ENCODE results near the gene CIC.
A peak's percentile ranks its signal among the peaks of the same experiment; 100 is the strongest.

The CIC gene

DNA sequence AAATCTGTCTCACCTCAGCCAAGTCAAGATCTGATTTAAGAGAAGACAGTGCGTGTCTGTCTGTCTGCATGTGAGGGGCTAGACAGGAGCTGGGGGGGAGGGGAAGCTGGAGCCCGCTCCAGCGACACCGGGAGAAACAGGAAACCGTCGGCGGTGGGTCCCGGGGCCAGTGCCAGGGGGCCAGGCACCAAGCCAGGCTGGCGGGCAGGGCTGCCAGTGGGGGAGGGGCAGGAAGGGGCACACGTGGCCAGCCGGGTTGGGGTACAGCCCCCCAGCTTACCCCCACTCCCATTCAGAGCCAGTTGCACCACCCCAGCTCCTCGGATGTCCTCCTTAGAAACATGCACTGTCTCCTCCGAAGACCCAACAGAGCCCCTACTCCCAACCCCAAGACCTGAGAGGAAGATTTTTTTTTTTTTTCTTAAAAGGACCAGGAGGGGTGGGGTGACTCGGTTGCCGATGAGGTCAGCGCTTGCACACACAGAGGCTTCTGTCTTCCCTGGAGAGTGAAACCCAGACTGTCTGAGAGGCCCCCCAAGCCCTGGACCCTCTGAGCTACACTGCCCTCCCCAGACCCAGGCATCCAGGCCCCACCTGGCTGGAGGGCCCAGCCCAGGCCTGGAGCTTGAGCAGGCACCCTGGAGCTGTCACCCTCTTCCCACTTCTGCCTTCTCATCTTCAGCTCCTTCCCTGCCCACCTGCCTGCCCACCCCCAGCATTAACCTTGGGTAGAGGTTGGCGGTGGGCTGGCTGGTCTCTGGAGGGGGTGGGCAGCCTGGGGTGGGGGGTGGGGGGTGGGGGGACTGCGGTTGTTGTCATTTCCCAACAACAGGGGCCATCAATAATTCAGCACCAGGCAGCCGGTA is 18.2 kb upstream of the CIC start:
- H3K27ac ChIP-seq (ENCODE audit: insufficient read depth, low read depth, low read length, poor library complexity, severe bottlenecking) = no peak overlapping the region

DNA sequence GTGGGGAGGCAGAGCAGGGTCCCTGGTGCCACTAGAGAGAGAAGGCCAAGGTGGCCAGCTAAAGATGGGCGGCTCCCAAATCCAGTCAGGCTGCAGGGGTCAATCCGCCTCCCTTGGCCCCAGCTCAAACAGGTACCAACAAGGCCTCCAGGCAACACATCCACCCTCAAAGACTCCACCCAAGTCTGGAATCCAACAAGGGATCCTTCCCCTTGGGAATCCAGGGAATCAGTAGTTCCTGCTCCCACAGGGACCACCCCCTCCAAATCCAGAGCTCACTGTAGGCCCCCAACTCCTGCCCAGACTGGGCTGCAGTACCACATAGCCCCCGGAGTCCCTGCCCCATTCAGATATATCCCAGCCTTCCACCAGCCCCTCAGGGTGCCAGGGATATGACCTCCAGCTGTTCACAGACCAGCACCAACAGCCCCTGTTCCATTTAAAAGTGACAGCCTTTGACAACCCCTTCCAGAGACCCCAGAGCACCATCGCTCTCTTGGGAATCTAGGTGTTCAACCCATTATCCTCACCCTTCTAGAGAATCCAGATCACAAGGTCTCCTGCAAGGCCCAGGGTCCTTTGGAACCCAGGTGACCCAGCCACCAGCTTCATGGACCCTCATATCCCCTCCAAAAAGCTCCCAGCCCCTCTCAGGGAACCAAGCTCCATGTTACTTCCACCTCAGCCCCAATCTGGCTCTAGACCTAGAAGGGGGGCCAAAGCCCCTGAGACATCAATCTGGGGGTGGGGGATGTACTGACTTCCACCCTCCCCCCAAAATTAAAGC is 17.3 kb upstream of the CIC start:
- 86 to 91% methylated on average over 4 of the region's 4 CpGs for WGBS, 2 experiments

More for the DNA sequence above, 18.2 kb upstream of the CIC start:
- Histone ChIP-seq H3K27me3 (ENCODE audit: control insufficient read depth, insufficient read depth, low read length, poor library complexity, severe bottlenecking) (no peaks in the 10 kb centered on the region), H3K9me3 (ENCODE audit: control insufficient read depth, low read length) (no peaks in the 10 kb centered on the region), H3K4me3 (ENCODE audit: insufficient read depth, low read depth, low read length) (no peak overlapping the region), H3K4me1 (ENCODE audit: control insufficient read depth, insufficient read depth, low read length) (peaks cover 23% of the 10 kb centered on the region), H3K36me3 (ENCODE audit: control insufficient read depth, insufficient read depth, low read length) (peaks cover 9% of the 10 kb centered on the region)
- 84 to 88% methylated on average over 18 of the region's 19 CpGs for WGBS, 2 experiments

DNA sequence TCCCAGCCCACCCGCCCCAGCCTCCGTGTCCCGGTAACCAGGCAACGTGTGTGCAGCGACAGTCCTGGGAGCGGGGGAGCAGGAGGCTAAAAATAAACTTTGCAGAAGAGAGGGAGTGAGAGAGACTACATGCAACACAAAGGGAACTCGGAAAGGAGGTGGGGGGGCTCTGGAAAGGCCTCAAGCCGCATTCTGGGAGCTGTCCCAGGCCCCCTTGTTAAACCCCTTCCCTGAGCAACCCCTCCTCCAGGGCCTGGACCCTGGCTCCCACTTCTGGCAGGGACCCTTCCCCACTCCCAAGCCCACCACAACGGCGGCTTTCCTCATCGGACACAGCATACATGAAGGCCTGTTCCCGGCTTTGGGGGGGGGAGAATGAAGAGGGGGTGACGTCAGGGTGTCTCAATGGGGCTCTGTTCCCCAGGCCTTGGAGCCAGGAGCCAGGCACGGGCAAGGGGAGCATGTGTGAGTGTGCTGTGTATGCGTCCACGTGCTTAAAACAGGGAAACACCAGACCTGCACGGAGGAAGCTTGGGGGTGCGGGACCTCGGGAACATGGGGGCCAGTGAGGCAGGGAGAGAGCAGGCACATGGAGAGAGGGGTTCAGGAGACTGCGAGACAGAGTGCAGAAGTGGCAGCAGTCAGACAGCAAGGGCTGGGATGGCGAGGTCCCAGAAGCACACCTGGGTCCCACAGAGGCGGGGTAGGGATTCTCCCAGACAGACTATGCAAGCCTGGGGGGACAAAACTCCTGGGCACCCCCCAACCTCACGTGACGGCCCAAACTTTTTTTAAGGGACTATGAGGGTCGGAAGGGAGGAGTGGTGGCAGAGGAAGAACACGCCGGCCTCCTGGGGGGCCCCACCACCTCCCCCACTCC is 16.4 kb upstream of the CIC start:
- Histone ChIP-seq H3K9me3 (ENCODE audit: control insufficient read depth, low read length) (no peaks in the 10 kb centered on the region), H3K4me3 (ENCODE audit: insufficient read depth, low read depth, low read length) (peak overlapping the region; percentile 100), H3K27ac (ENCODE audit: insufficient read depth, low read depth, low read length, poor library complexity, severe bottlenecking) (peak overlapping the region; percentile 55), H3K4me1 (ENCODE audit: control insufficient read depth, insufficient read depth, low read length) (peaks cover 23% of the 10 kb centered on the region), H3K27me3 (ENCODE audit: control insufficient read depth, insufficient read depth, low read length, poor library complexity, severe bottlenecking) (no peaks in the 10 kb centered on the region), H3K36me3 (ENCODE audit: control insufficient read depth, insufficient read depth, low read length) (peaks cover 9% of the 10 kb centered on the region)
- WGBS, 2 experiments = 24 to 25% methylated on average over 27 of the region's 27 CpGs

More for the DNA sequence above, 17.3 kb upstream of the CIC start:
- Histone ChIP-seq H3K4me3 (ENCODE audit: insufficient read depth, low read depth, low read length) (no peak overlapping the region), H3K27ac (ENCODE audit: insufficient read depth, low read depth, low read length, poor library complexity, severe bottlenecking) (no peak overlapping the region), H3K27me3 (ENCODE audit: control insufficient read depth, insufficient read depth, low read length, poor library complexity, severe bottlenecking) (no peaks in the 10 kb centered on the region), H3K9me3 (ENCODE audit: control insufficient read depth, low read length) (no peaks in the 10 kb centered on the region), H3K36me3 (ENCODE audit: control insufficient read depth, insufficient read depth, low read length) (peaks cover 9% of the 10 kb centered on the region), H3K4me1 (ENCODE audit: control insufficient read depth, insufficient read depth, low read length) (peaks cover 23% of the 10 kb centered on the region)

DNA sequence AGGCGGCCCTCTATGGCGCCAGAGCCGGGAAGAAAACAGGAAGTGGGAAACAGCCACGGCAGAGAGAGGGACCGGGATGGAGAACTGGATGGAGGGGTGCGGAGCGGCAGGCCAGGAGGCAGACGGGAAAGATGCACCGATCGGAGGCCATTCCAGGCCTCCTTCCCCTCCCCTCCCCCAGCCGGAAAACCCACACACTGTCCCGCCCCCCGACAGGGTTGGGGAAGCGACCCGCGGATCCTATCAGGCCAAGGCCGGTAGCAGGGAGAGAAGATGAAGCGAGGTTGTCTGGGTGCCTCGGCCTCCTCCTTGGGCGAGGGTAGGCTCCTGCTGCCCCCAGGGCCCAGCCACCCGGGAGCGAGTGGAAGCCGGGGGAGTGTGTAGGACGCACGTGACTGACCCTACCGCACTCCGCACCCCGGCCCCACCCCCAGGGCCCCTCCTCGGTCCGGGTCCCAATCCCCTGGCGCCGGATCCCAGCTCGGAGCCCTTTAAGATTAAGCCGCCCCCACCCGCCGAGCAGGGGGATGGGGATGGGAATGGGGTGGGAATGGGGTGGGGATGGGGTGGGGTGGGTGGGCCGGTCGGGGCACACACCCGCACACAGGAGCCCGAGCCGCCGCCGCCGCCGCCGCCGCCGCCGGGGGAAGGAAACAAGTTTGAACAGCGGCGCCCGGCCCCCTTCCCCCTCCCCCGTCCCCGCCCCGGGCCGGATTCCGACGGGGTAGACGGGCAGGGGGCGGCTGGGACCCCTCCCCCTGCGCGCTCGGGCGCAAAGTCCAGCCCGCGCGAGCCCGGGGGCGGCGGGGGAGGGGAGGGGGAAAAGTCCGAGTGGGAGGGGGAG is 15.6 kb upstream of the CIC start:
- WGBS, 2 experiments = 0 to 1% methylated on average over 47 to 68 of the region's 71 CpGs
- Histone ChIP-seq H3K4me1 (ENCODE audit: control insufficient read depth, insufficient read depth, low read length) (peaks cover 23% of the 10 kb centered on the region), H3K27ac (ENCODE audit: insufficient read depth, low read depth, low read length, poor library complexity, severe bottlenecking) (peak overlapping the region; percentile 85), H3K9me3 (ENCODE audit: control insufficient read depth, low read length) (no peaks in the 10 kb centered on the region), H3K27me3 (ENCODE audit: control insufficient read depth, insufficient read depth, low read length, poor library complexity, severe bottlenecking) (no peaks in the 10 kb centered on the region), H3K4me3 (ENCODE audit: insufficient read depth, low read depth, low read length) (peak overlapping the region; percentile 100), H3K36me3 (ENCODE audit: control insufficient read depth, insufficient read depth, low read length) (peaks cover 7% of the 10 kb centered on the region)

DNA sequence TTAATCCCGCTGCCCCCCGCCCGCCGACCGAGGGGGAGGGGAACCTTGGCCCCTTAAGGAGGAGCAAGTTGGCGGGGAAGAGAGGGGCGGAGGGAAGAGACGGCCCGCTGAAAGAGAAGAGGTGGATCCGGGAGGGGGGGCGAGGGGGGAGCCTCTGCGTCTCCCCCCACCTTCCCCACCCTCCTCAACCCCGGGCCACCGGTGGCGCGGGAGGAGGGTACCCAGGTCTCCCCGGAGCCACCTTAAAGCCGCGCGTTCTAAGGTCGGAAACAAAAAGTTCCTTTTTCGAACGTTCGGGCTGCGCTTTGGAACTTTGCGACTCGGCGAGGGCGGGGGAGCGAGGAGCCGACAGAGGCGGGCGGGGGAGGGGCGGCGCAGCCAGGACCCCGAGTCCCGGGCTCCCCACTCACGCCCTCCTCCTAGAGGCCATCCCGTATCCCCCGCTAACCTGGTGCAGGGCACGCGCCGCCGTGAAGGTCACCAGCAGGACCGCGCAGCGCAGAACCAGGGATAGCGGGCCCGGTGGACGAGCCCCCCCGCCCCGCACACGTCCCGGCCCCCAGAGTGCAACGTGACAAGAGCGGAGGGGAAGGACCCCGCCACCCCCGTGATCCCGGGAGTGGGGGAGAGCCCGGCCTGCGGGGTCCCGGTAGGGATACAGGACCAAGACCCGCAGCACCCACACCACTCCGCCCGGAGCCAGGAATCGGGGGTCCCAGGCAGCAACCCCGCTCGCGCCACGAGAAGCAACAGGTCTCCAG is 14.8 kb upstream of the CIC start:
- H3K4me3 ChIP-seq (ENCODE audit: insufficient read depth, low read depth, low read length) = peak overlapping the region; percentile 100
- no peaks in the 10 kb centered on the region for H3K27me3 ChIP-seq (ENCODE audit: control insufficient read depth, insufficient read depth, low read length, poor library complexity, severe bottlenecking)
- H3K9me3 ChIP-seq (ENCODE audit: control insufficient read depth, low read length) = no peaks in the 10 kb centered on the region
- H3K27ac ChIP-seq (ENCODE audit: insufficient read depth, low read depth, low read length, poor library complexity, severe bottlenecking) = peak overlapping the region; percentile 85
- H3K36me3 ChIP-seq (ENCODE audit: control insufficient read depth, insufficient read depth, low read length) = no peaks in the 10 kb centered on the region
- 0% methylated on average over 69 to 70 of the region's 70 CpGs for WGBS, 2 experiments
- H3K4me1 ChIP-seq (ENCODE audit: control insufficient read depth, insufficient read depth, low read length) = peaks cover 20% of the 10 kb centered on the region

DNA sequence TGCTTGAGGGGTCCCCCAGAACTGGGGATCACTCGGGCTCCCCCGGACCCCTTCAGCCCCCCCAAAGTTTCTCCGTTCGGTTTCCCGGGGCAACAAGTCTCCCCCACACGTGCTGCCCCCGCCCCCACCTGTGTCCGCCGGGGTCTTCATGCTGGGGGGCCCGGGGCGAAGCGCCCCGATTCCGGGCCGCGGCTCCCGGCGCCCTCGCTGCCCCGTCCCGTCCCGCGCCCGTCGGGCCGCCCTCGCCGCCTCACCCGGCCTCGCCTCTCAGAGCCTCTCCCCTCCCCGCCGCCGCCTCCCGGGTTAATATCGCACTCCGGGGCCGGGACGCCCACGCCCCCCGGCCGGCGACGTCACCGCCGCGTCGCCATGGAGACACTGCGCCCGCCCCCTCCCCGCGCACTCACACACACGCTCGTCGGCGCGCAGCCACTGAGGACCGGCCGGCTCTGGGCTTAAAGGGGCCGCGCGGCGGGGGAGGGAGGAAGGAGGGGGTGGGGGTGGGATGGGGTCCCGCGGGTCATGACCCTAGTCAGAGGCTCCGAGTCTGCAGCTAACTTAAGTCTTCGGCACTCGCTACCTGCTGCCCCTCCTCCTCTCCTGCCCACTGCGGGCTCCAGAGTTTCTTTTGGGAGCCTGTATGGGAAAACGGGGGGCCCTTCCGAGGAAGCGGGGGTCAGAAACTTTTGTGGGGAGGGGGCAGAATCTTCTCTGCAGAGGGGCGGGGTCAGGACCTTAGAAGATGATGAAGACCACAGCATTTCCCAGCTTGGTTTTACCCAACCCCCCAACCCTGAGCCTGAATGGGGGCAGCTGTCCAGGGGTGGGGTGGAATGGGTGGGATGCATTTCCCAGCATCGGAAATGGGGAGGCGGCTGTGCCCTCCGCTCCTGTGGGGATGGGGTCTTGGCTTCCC is 13.9 kb upstream of the CIC start, which contains the start of gene ERF:
Gene ERF, minus strand, starts transcription at position 279 of the 916 bp plus-strand sequence. Its CDS starts 129 bp downstream, at position 150.
- Histone ChIP-seq H3K4me1 (ENCODE audit: control insufficient read depth, insufficient read depth, low read length) (peaks cover 20% of the 10 kb centered on the region), H3K36me3 (ENCODE audit: control insufficient read depth, insufficient read depth, low read length) (no peaks in the 10 kb centered on the region), H3K27ac (ENCODE audit: insufficient read depth, low read depth, low read length, poor library complexity, severe bottlenecking) (peak within 1 kb of the TSS; percentile 89), H3K9me3 (ENCODE audit: control insufficient read depth, low read length) (no peaks in the 10 kb centered on the region), H3K27me3 (ENCODE audit: control insufficient read depth, insufficient read depth, low read length, poor library complexity, severe bottlenecking) (no peaks in the 10 kb centered on the region), H3K4me3 (ENCODE audit: insufficient read depth, low read depth, low read length) (peak within 1 kb of the TSS; percentile 100)
- WGBS, 2 experiments = 0 to 1% methylated on average over 61 to 75 of the region's 75 CpGs

DNA sequence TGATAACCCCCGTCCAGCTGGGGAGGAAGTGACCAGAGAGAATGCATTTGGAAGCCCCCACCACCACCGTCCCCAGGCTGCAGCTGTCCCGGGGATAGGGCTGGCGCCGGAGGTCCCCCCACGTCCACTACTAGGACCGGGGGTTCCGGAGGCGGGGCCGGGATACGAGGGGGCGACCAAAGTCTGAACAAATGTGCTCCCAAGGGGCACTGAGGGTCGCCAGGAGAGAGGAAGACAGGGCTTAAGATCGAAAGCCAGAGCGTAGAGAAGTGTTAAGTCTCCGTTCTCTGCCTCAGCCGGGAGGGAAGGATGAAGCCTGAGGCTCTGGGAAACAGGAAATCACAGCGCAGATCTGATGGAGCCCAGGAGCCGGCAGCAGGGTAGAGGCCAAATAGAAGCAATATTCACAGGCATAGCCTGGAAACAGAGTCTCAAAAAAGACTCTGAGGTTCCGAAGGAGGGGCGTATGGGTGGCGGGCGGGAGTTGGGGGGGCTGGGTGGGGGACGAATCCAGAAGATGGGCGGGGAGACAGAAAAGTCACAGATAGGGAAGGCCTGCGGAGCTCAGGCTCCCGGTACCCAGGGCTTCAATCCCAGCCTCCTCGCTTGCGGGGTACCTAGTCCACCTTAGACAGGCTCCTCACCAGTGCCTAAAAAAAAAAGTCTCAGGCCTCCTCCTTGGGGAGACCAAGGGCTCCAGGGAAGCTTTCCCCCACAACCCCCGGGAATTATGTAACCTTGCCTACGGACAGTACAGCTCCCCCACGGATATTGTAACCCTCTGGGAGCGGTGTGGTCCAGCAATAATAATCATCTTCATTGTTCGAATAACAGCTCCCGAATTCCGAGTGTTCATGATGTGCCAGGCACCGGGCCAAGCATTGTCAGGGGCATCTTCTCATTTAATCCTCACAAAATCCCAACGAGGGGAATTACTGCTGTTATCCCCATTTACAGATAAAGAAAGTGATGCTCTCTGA is 13.0 kb upstream of the CIC start:
- Histone ChIP-seq H3K27ac (ENCODE audit: insufficient read depth, low read depth, low read length, poor library complexity, severe bottlenecking) (peak overlapping the region; percentile 89), H3K9me3 (ENCODE audit: control insufficient read depth, low read length) (no peaks in the 10 kb centered on the region), H3K4me3 (ENCODE audit: insufficient read depth, low read depth, low read length) (peak overlapping the region; percentile 58), H3K27me3 (ENCODE audit: control insufficient read depth, insufficient read depth, low read length, poor library complexity, severe bottlenecking) (no peaks in the 10 kb centered on the region), H3K36me3 (ENCODE audit: control insufficient read depth, insufficient read depth, low read length) (no peaks in the 10 kb centered on the region), H3K4me1 (ENCODE audit: control insufficient read depth, insufficient read depth, low read length) (peaks cover 16% of the 10 kb centered on the region)
- 15 to 16% methylated on average over 38 of the region's 38 CpGs for WGBS, 2 experiments
